Neural progenitor cell (in vitro differentiated cells): ENCODE measurements around the gene RSBN1L.

Experiments
- EZH2 ChIP-seq: fragments of 200-600 bp; sonication (generic); IDR thresholded peaks from 2 replicates; pipeline ENCODE4 v1.6.1; 2017; ENCODE audit warnings: antibody characterized with exemption, mild to moderate bottlenecking, moderate library complexity
- TF ChIP-seq, protein P1 (sequence below): fragments of 200-600 bp; sonication (generic); IDR thresholded peaks from 2 replicates; pipeline ENCODE4 v1.5.1; 2017; ENCODE audit warnings: antibody characterized with exemption, mild to moderate bottlenecking

DNA sequence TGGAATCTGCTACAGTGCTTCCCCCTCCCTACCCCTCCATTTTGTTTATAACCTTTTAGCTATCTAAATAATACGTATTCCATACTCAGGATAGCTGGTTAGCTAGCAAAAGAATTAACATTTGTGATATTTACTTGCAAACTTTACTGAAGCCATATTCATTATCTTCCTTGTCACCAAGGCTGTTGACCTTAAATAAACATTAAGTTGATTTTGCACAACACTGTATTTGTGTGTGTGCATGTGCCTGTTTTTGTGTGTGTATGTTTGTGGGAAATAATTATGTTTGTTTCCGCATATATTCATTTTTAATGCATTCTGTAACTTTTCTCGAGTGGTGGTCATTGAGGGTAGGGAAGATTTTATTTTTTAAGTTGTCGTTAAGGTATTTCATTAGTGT is 86.1 kb downstream of the RSBN1L start:
- TF ChIP-seq, protein P1, sequence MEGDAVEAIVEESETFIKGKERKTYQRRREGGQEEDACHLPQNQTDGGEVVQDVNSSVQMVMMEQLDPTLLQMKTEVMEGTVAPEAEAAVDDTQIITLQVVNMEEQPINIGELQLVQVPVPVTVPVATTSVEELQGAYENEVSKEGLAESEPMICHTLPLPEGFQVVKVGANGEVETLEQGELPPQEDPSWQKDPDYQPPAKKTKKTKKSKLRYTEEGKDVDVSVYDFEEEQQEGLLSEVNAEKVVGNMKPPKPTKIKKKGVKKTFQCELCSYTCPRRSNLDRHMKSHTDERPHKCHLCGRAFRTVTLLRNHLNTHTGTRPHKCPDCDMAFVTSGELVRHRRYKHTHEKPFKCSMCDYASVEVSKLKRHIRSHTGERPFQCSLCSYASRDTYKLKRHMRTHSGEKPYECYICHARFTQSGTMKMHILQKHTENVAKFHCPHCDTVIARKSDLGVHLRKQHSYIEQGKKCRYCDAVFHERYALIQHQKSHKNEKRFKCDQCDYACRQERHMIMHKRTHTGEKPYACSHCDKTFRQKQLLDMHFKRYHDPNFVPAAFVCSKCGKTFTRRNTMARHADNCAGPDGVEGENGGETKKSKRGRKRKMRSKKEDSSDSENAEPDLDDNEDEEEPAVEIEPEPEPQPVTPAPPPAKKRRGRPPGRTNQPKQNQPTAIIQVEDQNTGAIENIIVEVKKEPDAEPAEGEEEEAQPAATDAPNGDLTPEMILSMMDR = no peak
- TF ChIP-seq EZH2 = no peak
